Measurements from ENCODE around the gene PTAFR. TPM values are rescaled to one million over a fixed set of nuclear protein-coding genes. Genes with fewer than 3 reads are reported as not detected.

Gene PTAFR, protein sequence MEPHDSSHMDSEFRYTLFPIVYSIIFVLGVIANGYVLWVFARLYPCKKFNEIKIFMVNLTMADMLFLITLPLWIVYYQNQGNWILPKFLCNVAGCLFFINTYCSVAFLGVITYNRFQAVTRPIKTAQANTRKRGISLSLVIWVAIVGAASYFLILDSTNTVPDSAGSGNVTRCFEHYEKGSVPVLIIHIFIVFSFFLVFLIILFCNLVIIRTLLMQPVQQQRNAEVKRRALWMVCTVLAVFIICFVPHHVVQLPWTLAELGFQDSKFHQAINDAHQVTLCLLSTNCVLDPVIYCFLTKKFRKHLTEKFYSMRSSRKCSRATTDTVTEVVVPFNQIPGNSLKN
- not detected in 2 replicates for total RNA-seq

DNA sequence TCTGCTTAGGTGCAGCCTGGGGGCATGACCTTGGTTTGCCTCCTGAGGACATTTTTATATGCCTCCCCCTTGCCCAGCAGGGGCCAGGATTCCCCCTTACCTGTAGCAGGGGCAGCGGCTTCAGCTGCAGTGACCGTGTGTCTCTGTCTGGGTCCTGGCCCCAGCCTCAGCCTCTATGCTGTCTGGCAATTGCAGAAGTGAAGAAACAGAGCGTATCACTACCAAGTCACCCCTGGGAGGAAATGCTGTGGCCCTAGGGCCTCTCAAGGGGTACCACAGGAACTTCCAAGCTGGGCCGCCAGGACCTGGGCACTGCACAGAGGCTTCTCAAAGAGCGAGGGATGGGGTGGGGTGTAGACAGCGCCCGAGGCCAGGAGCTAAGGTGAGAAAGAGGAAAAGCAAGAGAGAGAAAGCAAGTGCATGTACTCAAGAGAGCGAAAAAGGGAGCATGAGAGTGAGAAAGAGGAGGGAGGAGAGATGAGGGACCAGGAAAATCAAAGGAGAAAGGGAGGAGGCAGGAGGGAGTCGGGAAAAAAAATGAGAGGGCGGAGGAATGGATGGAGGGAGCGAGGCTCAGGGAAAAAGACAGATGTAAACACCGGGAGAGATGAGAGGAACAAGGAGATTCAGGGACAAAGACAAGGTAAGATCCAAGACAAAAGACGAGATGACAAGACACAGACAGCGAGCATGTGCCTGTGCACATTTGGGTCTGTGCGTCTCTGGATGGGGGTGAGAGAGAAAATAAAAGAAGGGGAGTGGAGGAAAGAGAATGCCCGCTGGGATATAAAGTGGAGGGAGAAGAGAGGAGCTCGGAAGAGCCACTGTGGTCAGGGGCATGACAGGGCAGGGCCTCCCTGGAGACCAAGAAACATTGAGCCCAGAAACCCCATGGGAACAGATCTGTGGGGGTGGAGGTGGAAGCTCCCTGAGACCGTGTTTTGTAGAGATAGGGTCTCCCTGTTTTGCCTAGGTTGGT, at the start of gene PTAFR:
Gene PTAFR (minus strand): TSS at position 199 of the 979 bp plus-strand sequence. CDS start 25,669 bp downstream, outside the sequence.
- no peak for DNase-seq (ENCODE audit: extremely low read depth, low read depth, low spot score)

DNA sequence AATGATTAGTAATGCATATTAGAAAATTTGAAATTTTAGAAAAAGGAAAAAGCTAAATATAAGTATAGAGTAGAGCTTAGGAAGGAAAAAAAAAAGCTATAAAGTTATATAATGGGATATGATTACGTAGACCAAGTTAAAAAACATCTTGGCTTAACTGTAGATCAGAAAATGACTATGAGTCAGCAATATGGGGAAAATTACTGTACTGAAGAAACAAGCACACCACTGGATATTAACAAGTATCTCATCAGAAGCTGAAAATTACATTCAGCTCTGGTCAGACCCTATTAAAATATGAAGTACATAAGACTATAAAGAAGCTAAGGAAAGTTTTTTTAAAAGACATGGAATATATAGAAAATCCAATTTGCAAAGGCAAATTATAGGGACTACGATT, 36.8 kb upstream of the PTAFR start:
- DNase-seq (ENCODE audit: extremely low read depth, low read depth, low spot score): no peak

DNA sequence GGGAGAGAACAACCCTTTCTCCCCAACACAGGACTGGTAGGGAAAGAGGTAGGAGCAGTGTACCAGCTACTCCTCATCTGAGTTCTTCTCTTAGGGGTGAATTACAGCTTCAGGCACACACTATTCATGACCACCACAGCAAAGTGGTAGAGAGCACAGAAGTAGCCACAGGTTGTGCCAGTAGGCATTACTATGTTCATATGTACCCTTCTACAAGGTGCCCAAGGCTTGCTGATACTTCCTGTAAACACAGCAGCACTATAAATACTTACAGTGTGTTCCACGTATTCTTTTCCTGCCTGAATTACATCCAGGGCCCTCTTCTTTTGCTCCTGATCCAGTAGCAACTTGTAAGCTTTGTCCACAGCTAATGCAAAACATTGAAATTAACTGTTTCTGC, 33.2 kb upstream of the PTAFR start:
- DNase-seq (ENCODE audit: extremely low read depth, low read depth, low spot score): no peak

DNA sequence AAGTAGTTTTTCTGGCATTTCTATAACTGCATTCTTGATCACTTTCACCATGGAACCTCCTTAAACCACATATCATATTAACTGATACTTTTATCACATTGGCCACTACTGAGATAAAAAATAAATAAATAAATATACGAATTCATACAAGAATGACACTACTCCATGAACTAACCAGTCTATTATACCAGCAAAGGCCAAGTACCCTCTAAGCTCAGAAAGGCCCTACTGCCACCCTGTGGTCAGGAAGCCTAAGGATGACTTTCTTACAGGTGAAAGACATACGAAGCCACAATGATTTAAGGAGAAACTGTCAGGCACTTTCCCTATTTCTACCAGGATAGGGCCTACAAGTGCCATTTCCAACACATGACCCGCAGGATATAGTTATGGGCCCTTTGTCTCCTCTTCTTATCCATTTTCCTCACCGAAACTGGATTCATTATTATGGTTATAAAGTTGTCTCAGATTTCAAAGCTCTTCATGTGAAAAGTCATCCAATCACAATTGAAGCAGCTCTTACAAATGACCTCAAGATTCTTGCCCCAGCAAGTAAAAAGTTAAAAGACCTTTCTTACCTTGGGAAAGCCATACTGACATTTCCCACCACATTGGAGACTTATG, 32.4 kb upstream of the PTAFR start:
- peak; percentile 36 for DNase-seq (ENCODE audit: extremely low read depth, low read depth, low spot score)

DNA sequence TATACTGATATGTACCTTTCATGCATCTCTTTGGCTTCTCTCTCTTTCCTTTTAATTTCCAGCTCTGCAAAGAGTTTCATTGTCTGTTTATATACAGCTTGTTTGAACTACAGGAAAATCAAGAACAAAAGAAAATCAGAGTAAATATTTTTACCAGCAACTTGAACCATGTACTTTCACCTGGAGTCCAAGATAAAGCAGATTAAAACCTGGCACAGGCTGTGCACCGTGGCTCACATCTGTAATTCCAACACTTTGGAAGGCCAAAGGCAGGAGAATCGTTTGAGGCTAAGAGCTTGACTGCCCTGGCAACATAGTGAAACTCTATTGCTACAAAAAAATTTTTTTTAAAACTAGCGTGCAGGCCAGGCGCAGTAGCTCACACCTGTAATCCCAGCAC, 28.8 kb upstream of the PTAFR start:
- no peak for DNase-seq (ENCODE audit: extremely low read depth, low read depth, low spot score)

DNA sequence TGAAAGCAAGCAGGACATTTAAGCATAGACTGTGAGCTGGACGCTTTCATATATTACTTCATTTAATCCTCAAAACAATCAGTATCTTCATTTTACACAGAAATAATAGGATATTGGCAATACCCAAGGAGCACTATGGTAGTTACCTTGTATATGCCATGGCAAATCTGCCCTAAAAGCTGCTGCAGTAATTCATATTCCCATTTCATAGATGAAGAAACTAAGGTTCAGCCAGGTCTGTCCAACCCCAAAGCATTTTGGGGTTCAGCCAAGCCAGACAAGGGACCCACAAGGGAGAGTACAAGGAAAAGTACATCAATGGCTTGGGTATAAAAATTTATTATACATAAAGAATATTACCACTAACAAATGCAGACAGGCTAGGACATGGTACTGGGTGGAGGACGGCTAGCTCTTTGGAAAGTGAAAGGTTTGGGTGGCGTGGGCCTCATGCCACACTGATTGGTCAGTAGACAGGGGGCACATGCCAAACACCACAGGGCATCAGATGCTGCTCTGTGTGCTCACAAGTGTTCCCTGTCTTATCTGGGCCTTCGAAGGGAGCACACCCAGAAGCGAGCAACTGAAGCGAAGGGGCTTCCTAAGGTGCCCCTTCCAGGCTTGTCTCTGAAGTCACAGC, 23.9 kb upstream of the PTAFR start:
- DNase-seq (ENCODE audit: extremely low read depth, low read depth, low spot score): no peak

DNA sequence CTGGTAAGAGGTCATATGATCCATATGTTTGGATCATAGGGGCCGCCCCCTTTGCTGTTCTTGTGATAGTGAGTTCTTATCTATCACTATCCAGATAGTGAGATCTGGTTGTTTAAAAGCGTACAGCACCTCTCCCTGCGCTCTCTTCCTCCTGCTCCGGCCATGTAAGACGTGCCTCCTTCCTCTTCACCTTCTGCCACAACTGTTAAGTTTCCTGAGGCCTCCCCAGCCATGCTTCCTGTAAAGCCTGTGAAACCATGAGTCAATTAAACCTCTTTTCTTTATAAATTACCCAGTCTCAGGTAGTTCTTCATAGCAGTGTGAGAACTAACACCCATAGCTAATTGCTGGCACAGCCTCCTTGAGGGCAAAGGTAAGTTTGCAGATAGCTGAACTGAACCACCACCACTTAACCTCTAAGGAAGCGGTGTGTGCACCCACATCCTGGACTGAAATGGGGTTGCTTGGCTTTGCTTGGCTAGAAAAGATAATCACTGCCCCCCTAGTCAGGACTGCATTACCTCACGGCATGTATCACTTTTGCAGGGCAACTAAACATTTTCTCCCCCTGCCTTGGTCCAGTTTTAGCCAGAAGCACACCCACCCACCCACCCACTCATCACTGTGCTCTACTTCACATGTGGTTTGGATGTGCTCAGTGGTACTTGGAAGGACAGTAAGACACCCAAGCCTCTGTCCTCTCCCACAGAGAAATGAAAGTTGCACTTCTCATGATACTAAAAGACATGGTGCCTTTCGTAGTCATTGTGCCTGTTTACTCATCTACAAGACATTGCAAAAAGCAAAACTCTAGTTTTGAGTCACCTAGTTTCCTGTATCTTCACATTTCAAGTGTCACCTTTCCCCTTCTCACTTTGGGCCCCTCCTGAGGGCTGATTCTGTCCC, 23.1 kb upstream of the PTAFR start:
- DNase-seq (ENCODE audit: extremely low read depth, low read depth, low spot score): no peak

DNA sequence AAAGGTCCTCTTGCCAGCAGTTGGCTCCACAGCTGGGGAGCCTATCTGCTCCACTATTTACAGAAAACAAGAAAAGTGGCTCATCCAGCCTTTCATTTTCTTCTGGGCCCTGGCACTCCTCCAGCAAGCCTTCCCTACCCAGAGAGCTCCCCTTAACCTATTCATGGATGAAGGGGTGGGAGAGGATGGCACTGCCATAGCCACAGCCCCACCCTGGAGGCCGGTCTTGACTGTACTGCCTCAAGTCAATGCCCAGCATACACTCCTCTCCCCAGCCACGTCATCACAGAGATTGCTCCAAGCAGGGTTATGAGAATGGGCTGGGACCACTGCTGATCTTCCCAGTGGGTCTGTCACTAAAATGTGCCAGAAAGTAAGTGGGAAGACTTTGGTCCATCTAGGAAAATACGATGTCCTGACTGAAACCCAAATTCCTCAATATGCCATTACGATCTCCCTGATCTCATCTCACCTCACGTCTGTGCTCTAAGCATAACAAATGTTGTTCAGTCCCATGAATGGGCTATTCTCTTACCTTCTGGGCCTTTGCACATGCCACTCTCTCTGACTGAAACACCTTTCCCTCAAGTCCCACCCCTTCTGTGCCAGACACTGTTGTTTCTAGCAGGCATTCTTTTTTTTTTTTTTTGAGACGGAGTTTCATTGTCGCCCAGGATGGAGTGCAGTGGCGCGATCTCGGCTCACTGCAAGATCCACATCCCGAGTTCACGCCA, 21.4 kb upstream of the PTAFR start:
- DNase-seq (ENCODE audit: extremely low read depth, low read depth, low spot score): no peak

DNA sequence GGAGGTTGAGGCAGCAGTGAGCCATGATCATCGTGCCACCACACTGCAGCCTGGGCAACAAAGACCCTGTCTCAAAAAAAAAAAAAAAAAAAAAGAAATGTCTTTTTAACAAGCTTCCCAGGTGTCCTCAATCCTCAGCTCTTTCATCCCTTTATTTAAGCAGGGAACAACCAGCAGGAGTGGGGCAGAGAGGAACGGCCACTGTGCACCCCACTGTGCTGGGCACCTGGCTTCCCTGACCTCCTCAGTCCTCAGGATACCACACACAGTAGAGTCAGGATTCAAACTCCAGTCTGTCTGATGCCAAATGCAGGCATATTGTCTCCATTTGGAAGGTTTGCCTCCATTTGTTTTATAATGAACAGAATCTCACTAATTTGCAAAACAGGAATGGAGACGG, 19.8 kb upstream of the PTAFR start:
- DNase-seq (ENCODE audit: extremely low read depth, low read depth, low spot score): no peak

DNA sequence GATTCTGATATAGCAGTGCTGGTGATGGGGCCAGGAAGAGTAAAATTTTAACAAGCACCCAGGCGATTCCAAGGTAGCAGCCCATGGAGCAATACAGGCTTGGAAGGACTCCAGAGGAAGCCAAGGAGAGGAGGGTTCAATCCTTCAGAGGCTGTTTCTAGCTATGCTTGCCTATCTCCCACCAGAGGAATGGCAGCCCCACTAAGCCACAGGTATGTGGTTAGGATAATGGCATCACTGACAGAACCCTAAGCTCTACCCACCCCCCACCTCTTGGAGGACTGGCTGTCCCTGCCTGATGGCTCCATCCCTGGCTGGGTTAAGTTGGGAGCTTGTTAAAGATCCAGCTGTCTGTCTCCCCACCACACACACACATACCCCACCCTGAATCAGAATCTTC, 19.3 kb upstream of the PTAFR start:
- no peak for DNase-seq (ENCODE audit: extremely low read depth, low read depth, low spot score)

DNA sequence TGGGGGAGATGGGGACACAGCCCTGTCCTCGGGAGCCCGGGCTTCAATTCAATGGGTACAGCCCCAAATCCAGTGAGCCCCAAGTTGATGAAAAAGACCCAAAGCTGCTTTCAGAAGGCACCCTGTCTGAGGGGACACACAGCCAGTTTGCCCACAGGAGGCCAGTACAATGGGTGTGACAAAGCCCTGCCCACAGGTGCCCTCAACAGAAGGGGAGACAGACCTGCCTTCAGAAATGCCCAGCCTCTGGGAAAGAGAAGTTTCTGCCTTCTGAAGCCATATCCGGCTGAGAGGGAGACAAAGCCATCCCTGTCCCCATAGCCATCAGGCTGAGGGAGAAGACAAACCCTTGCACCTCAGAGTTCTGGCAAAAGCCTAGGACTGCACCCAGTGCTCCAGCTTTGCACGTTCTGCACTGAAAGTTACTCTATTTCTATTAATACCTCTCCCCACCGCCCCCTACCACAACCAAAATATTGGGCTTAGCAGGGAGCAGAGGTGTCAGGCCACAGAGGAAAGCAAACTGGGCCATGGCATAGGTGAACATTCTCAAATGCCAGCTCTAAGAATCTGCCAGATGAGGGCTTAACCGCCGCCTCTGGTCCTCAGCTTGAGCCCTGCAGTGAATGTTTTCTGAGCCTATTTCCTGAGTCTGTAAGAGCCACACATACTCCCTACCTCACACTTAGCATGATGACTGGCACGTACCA, 18.0 kb upstream of the PTAFR start:
- DNase-seq (ENCODE audit: extremely low read depth, low read depth, low spot score): no peak

DNA sequence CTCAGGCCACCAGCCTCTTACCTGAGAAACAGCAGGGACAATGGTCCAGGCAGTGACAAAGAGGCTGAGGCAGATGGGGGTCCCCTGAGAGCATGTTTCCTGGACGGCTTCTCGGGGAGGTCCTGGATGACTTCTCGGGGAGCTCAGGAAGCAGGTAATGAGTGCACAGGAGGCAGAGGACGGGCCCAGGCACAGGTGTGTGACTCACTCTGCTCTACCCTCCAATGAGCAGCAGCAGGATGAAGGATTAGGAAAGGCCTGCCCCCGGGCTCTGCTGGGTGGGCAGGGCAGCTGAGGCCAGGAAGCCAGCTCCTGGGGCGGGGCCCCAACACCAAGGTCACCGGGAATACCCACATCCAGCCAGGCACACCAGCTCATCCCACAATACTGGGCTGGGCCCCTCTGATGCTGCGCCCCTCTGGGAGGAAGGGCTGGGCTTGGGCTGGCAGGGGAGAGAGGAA, 17.2 kb upstream of the PTAFR start:
- DNase-seq (ENCODE audit: extremely low read depth, low read depth, low spot score): no peak

DNA sequence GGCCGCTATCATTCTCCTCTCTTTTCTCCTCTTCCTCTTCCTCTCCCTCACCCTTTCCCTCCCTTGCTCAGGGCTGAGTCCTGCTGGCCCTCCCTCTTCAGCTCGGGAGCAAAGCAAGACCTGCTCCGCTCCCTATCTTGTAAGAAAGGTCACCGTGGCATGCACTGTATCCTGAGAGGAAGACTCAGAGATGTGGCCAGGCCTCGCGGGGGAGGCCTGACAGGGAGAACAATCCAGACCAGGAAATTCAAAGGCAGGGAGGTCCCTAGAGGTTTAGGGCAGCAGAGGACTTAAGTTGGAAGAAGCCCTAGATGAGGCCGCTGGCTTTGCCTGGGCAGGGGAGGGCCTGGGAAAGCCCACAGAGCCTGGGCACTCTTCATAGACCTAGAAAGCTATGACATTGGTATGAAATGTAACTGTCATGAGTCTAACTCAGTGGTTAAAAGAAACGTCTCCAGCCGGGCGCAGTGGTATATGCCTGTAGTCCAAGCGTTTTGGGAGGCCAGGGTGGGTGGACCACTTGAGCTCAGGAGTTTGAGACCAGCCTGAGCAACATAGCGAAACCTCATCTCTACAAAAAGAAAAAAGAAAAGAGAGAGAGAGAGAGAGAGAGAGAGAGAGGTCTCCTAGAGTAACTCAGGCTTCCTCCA, 14.6 kb upstream of the PTAFR start:
- no peak for DNase-seq (ENCODE audit: extremely low read depth, low read depth, low spot score)

DNA sequence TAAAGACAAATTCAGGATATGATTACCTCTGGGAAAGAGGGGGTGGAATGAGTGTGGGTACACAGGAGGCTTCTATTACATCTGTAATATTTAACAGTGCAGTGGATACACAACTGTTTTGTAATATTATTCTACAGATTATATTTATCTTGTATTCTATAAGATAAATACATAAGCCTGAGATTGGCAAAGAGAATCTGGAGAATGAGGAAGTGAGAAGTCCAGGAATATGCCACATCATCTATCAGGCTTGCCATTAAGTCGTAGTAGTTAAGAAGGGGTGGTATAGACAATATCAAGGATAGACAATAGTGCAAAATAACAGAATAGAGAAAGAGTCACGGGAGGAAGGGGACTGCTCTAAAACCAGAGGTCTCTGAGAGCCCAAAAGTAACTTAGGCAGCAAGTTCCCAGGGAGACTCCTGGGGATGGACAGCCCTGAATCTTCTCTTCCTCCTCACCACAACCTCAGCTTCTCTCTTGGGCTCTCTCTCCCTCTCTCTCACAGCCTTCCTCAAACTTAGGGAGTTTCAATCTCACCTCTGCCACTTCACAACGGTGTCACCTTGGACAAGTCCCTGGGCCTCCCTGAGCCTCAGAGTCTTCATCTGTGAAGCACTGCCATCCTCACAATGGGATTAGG, 14.0 kb upstream of the PTAFR start:
- no peak for DNase-seq (ENCODE audit: extremely low read depth, low read depth, low spot score)

DNA sequence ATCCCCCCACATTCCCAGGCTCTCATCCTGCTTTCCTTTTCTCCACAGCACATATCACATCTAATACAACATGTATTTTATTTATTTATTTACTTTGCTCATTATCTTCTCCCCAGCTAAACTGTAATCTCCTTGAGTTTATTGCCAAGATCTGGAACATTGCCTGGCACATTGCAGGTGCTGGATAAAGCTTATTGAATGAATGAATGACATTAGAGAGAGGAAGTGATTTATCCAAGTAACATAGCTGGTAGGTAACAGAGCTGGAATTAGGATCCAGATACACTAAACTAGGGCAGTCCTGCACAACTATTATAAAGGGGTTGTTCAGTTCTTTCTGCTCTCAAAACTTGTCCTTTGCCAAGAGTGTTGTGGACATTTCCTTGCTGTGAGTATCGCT, 8.6 kb upstream of the PTAFR start:
- no peak for DNase-seq (ENCODE audit: extremely low read depth, low read depth, low spot score)

DNA sequence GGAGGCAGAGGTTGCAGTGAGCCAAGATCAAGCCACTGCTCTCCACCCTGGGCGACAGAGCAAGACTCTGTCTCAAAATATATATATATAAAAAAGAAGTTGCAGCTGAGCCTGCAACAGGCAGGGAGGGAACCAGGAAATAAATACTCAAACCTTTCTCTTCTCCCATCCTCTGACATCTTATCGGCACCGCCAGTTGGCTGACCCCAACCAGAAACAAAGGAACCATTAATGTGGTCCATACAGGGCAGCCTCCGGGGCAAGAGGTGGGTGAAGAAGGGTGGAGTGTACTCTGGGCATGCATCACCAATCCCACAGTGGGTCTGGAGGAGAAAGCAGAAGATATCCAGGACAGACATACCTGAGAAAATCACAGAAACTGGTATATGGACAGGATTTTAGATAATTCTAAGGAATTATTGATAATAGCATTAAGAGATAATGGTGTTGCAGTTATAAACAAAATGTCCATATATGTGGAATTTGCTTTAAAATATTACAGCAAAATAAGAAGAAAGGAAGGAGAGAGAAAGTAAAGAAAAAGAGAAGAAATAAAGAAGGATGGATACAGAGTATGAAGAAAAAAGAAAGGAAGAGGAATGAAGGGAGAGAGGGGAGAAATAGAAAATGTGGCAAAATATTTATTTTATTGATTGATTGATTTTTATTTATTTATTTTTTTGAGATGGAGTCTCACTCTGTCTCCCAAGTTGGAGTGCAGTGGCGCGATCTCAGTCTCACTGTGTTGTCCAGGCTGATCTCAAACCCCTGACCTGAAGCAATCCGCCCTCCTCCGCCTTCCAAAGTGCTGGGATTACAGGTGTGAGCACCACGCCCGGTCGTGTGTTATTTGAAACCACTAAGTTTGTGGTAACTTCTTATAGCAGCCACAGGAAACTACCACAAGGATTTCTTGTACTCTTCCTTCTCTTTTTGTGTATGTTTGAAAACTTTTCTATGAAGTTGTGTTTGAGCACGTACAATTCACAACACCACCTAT, 4.1 kb upstream of the PTAFR start:
- DNase-seq (ENCODE audit: extremely low read depth, low read depth, low spot score): no peak

Data from glomerular endothelial cell (primary cell).